GM12878 (cell line): Measurements from ENCODE around the gene XIRP1. TPM values are rescaled to one million over a fixed set of nuclear protein-coding genes. Genes with fewer than 3 reads are reported as not detected.

ENCODE experiments used
- ATAC-seq: fragments of 200-7000 bp; cut with Tn5 transposase; 3 replicates; pipeline ENCODE4 v1.9.1; 2020; ENCODE audit warnings: mild to moderate bottlenecking, moderate library complexity
- BruUV-seq: library from RNA; stranded (reverse); fragments of 400-500 nt; replicated peaks from 2 replicates; lab custom pipeline; 2021; lab: Mats Ljungman, UMichigan
- CTCF ChIA-PET: fragments of 300-600 bp; sonication (Branson Sonifier 250); formaldehyde crosslinking; extraction: SDS; loops from one replicate; lab custom pipeline; 2021; ENCODE audit warnings: inconsistent platforms; lab: Yijun Ruan, JAX
- POLR2A ChIA-PET: fragments of 350-600 bp; formaldehyde crosslinking; extraction: SDS; loops from one replicate; lab custom pipeline; 2021; ENCODE audit warnings: inconsistent platforms; lab: Charles Lee
- RAD21 ChIA-PET: fragments of 300-600 bp; sonication (Branson Sonifier 250); formaldehyde crosslinking; loops from one replicate; lab custom pipeline; 2023; ENCODE audit warnings: antibody characterized with exemption; ENCODE audit not compliant: unreplicated experiment; lab: Charles Lee
- SMC1A ChIA-PET: fragments of 300-600 bp; sonication (Branson Sonifier 250); formaldehyde crosslinking; loops from one replicate; lab custom pipeline; 2023; ENCODE audit not compliant: unreplicated experiment, uncharacterized antibody; lab: Charles Lee
- DNase-seq: peaks from one replicate; pipeline ENCODE4 v3.0.0-alpha.2; 2011; ENCODE audit warnings: low read depth, low spot score
- FAIRE-seq: peaks from 3 replicates; lab custom pipeline; 2011; peaks lifted over from hg19 to GRCh38; lab: Jason Lieb, UNC
- H2AFZ ChIP-seq: 2 replicates; pipeline ENCODE4 v1.6.0; 2011; ENCODE audit warnings: low read depth, low read length, control low read depth; ENCODE audit not compliant: control insufficient read depth
- H3K27ac ChIP-seq: 2 replicates; pipeline ENCODE4 v1.5.1; 2011; ENCODE audit warnings: control low read depth; ENCODE audit not compliant: control insufficient read depth, insufficient read depth
- H3K27me3 ChIP-seq, 2 experiments: replicated peaks in 1 of 2; 2 replicates each; pipeline versions ENCODE4 v1.6.0 to v1.6.1; 2011; ENCODE audit warnings: low read length in 1 of 2; ENCODE audit not compliant: control insufficient read depth in 2 of 2, insufficient read depth in 2 of 2
- H3K36me3 ChIP-seq, 2 experiments: 2 replicates each; pipeline ENCODE4 v1.5.1; 2011; ENCODE audit warnings: low read length in 1 of 2; ENCODE audit not compliant: control insufficient read depth in 2 of 2, insufficient read depth in 2 of 2
- H3K4me1 ChIP-seq: 2 replicates; pipeline ENCODE4 v1.6.1; 2011; ENCODE audit warnings: mild to moderate bottlenecking, low read length, moderate library complexity, mixed read lengths; ENCODE audit not compliant: control insufficient read depth, insufficient read depth
- H3K4me2 ChIP-seq: 2 replicates; pipeline ENCODE4 v1.6.0; 2011; ENCODE audit warnings: control low read depth; ENCODE audit not compliant: control insufficient read depth, insufficient read depth
- H3K4me3 ChIP-seq: fragments of 200-600 bp; sonication (generic); 2 replicates; pipeline ENCODE4 v1.5.1; 2016
- H3K79me2 ChIP-seq: 2 replicates; pipeline ENCODE4 v1.6.0; 2011; ENCODE audit warnings: low read length; ENCODE audit not compliant: control insufficient read depth, insufficient read depth
- H3K9ac ChIP-seq: 2 replicates; pipeline ENCODE4 v1.8.0; 2011; ENCODE audit warnings: low read length, control low read depth, mixed read lengths; ENCODE audit not compliant: control insufficient read depth, insufficient read depth
- H3K9me3 ChIP-seq: replicated peaks from 3 replicates; pipeline ENCODE4 v1.5.1; 2011; ENCODE audit warnings: mild to moderate bottlenecking, low read length; ENCODE audit not compliant: control insufficient read depth, insufficient read depth
- H4K20me1 ChIP-seq: 2 replicates; pipeline ENCODE4 v1.6.0; 2011; ENCODE audit not compliant: control insufficient read depth, insufficient read depth
- NR2C2 ChIP-seq: IDR thresholded peaks from 2 replicates; pipeline ENCODE4 v1.6.1; 2011; ENCODE audit warnings: borderline replicate concordance, low read depth; ENCODE audit not compliant: control insufficient read depth, insufficient read length
- USF2 ChIP-seq: IDR thresholded peaks from 2 replicates; pipeline ENCODE4 v1.6.1; 2011; ENCODE audit warnings: low read depth, low read length, improper control_type of control experiment, borderline replicate concordance
- YY1 ChIP-seq: IDR thresholded peaks from 2 replicates; pipeline ENCODE4 v1.6.1; 2011; ENCODE audit warnings: low read depth, mild to moderate bottlenecking, low read length
- ZNF384 ChIP-seq: IDR thresholded peaks from 2 replicates; pipeline ENCODE4 v1.6.1; 2012; ENCODE audit warnings: low read depth, mild to moderate bottlenecking, low read length, improper control_type of control experiment, borderline replicate concordance
- WGBS: methylation state at CpG from one replicate; pipeline ENCODE4 v1.1.6; 2016; ENCODE audit warnings: low lambda C conversion rate; ENCODE audit not compliant: insufficient replicate concordance, insufficient coverage; ENCODE audit errors: missing lambda C conversion rate; 5-methylcytosine and 5-hydroxymethylcytosine counted together
- in situ Hi-C: fragments of 300-500 bp; cut with MboI; formaldehyde crosslinking; loops from 9 replicates; pipeline ENCODE4 v1.14.3; 2018; ENCODE audit warnings: mixed read lengths
- intact Hi-C: fragments of 100-400 bp; cut with micrococcal nuclease; formaldehyde crosslinking; loops from one replicate; pipeline ENCODE4 v1.14.2; 2022; ENCODE audit not compliant: unreplicated experiment
- polyA plus RNA-seq, 11 experiments: library from polyadenylated mRNA; depleted of rRNA in 4 of 11; unstranded in 6 of 11; stranded (reverse) in 5 of 11; fragments of >200 nt; fragmentation: Nextera tagmentation in 4 of 11; fragmentation: Illumina TruSeq in 1 of 11; extraction: Ambion mirVana in 4 of 11; extraction: Trizol in 1 of 11; gene quantifications; 1 replicate in 1 of 11; 2 replicates in 10 of 11; pipeline versions ENCODE4 v1.2.1 to v1.2.3, GENCODE V29; 2011 to 2016; ENCODE audit warnings: inconsistent platforms in 2 of 11, missing spikeins in 2 of 11, low read depth in 1 of 11
- total RNA-seq, 4 experiments: library from RNA; depleted of rRNA in 3 of 4; stranded (reverse); fragments of >200 nt in 3 of 4; fragmentation: Illumina TruSeq in 1 of 4; extraction: Trizol in 1 of 4; gene quantifications; 2 replicates each; pipeline versions ENCODE4 v1.2.1 to v1.2.3, GENCODE V29; 2013 to 2021

Gene XIRP1
- total and polyA plus RNA-seq, 10 of the 15 experiments (the other 5 are each of a cell fraction or from before 2014, with no cell fraction given), result 0.03 to 0.38 (median 0.08) TPM; not detected in 1

DNA sequence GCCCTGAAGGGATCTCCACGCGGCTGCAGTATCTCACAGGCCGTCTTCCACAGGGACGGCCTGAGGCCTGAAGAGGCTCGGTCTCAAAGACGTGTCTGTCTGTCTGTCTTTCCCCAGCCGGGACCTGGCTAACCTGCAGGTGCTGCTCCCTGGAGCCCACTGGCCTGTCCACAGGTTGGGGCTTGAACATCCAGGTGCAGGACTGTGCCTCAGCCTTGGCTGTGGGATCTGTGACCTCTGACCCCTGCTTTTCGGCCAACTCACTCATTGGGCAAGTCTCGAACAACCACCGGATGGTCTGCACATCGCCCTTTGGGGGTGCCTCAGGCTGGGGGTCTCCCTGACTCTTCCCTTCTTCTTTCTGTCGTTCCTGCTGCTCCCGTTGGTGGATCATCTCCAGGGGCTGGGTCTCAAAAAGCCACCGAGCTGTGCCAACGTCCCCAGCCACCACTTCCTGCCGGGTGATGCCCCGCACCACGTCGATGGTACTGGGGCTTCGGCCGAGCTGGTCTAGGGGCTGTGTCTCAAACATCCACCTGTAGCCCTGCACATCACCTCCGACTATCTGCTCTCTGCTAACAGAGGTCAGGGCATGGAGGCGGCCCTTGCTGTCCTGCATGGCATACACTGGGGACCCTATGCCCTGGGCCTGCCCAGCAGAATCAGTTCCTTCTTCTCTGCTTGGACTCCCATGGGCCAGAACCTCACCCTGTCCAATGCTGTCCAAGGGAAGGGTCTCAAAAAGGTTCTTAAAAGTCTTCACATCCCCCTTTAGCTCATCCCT lies 4.8 kb downstream of the XIRP1 start:
- no peaks in the 10 kb centered on the region for H3K27me3 ChIP-seq
- 67% methylated on average over 22 of the region's 23 CpGs for WGBS
- DNase-seq (no peak), FAIRE-seq (no peak), ATAC-seq (no peak)
- CTCF ChIA-PET, result interaction anchor here (1.6 to 15.9 kb wide), 3 partner anchors 8 to 101 kb away, joined by 6 to 756 read pairs (median 37); no protein-coding TSS in a partner anchor
- H3K4me3 ChIP-seq, result no peak overlapping the region
- no peaks in the 10 kb centered on the region; the same call in 1 of the 2 replicates for H3K4me1 ChIP-seq
- no peak overlapping the region for H3K9ac ChIP-seq
- POLR2A ChIA-PET, result no interaction called here
- no TSS peak for BruUV-seq
- intact Hi-C loops (no loop called here), in situ Hi-C loops (loop anchor here (5.0 kb wide), 2 partner anchors 100 to 195 kb away; partner anchors contain the start of gene SLC25A38)
- H3K27ac ChIP-seq, result no peak overlapping the region
- TF ChIP-seq YY1 (no peak), ZNF384 (no peak), NR2C2 (peak; percentile 34), USF2 (no peak)
- H2AFZ ChIP-seq, result no peak overlapping the region
- no peaks in the 10 kb centered on the region for H4K20me1 ChIP-seq
- no peaks in the 10 kb centered on the region for H3K36me3 ChIP-seq
- no peak overlapping the region for H3K4me2 ChIP-seq
- SMC1A ChIA-PET, result interaction anchor here (25.3 kb wide), 1 partner anchor 99 kb away, joined by 648 read pairs; the partner anchor contains the start of gene CX3CR1
- H3K79me2 ChIP-seq, result no peaks in the 10 kb centered on the region
- RAD21 ChIA-PET, result interaction anchor here (1.1 to 16.9 kb wide), 2 partner anchors 83 to 101 kb away, joined by 3 to 456 read pairs; no protein-coding TSS in a partner anchor
- no peaks in the 10 kb centered on the region for H3K9me3 ChIP-seq
